K562 (cell line): Measurements from ENCODE around the gene SAPCD1. TPM values are rescaled to one million over a fixed set of nuclear protein-coding genes. Genes with fewer than 3 reads are reported as not detected.

ENCODE experiments used
- ASH1L ChIP-seq: fragments of 450-650 bp; IDR thresholded peaks from 2 replicates; pipeline ENCODE4 v1.6.1; 2018; ENCODE audit warnings: borderline replicate concordance, mild to moderate bottlenecking, low read depth; ENCODE audit not compliant: partially characterized antibody
- FOXP1 ChIP-seq: sonication (generic); formaldehyde crosslinking; IDR thresholded peaks from 2 replicates; pipeline ENCODE4 v1.8.0; 2022; ENCODE audit warnings: mild to moderate bottlenecking, missing genetic modification reagents
- FUS ChIP-seq: fragments of 200-400 bp; formaldehyde crosslinking; optimal IDR thresholded peaks from 2 replicates; pipeline ENCODE3; 2017; ENCODE audit warnings: low read depth, low read length
- HDAC6 ChIP-seq: IDR thresholded peaks from 2 replicates; pipeline ENCODE4 v1.6.1; 2012; ENCODE audit warnings: low read depth, mild to moderate bottlenecking, control low read depth, inconsistent platforms, low read length, moderate library complexity
- SMAD1 ChIP-seq: fragments of 150-350 bp; IDR thresholded peaks from 2 replicates; pipeline ENCODE4 v1.6.1; 2014; ENCODE audit warnings: low read length, low read depth; ENCODE audit not compliant: partially characterized antibody
- TARDBP ChIP-seq: fragments of 450-650 bp; IDR thresholded peaks from 2 replicates; pipeline ENCODE4 v1.6.1; 2016
- TCF3 ChIP-seq: sonication (generic); formaldehyde crosslinking; IDR thresholded peaks from 2 replicates; pipeline ENCODE4 v1.4.0; 2020; ENCODE audit warnings: mild to moderate bottlenecking, missing genetic modification reagents
- TCFL5 ChIP-seq: fragments of 250-450 bp; sonication (Bioruptor Pico); conservative IDR thresholded peaks from 2 replicates; pipeline ENCODE4 v1.6.1; 2021; ENCODE audit warnings: mild to moderate bottlenecking, moderate library complexity, matching md5 sums
- ZNF175 ChIP-seq: fragments of 200-800 bp; sonication (Bioruptor generic); IDR thresholded peaks from 2 replicates; pipeline ENCODE4 v1.6.1; 2016; ENCODE audit warnings: low read depth, mild to moderate bottlenecking, missing genetic modification characterization, missing compliant biosample characterization
- ZNF764 ChIP-seq: fragments of 250-450 bp; sonication (Bioruptor Pico); IDR thresholded peaks from 2 replicates; pipeline ENCODE4 v1.4.0; 2020; ENCODE audit warnings: low read depth, mild to moderate bottlenecking, moderate library complexity
- ZNF780A ChIP-seq: fragments of 250-450 bp; sonication (Bioruptor Pico); IDR thresholded peaks from 2 replicates; pipeline ENCODE4 v1.5.0; 2021; ENCODE audit warnings: mild to moderate bottlenecking
- polyA plus RNA-seq, 8 experiments: library from polyadenylated mRNA; depleted of rRNA in 4 of 8; stranded (reverse) in 5 of 8; unstranded in 3 of 8; fragments of >200 nt; fragmentation: Nextera tagmentation in 2 of 8; fragmentation: Illumina TruSeq in 1 of 8; extraction: Ambion mirVana in 2 of 8; extraction: Trizol in 1 of 8; gene quantifications; 2 replicates each; pipeline versions ENCODE4 v1.2.1 to v1.2.3, GENCODE V29; 2011 to 2014; ENCODE audit warnings: inconsistent platforms in 1 of 8, missing spikeins in 1 of 8
- total RNA-seq, 7 experiments: library from RNA; depleted of rRNA in 6 of 7; stranded (reverse); fragments of >200 nt in 6 of 7; fragmentation: Illumina TruSeq in 2 of 7; extraction: Trizol in 2 of 7; gene quantifications; 2 replicates each; pipeline versions ENCODE4 v1.2.1 to v1.2.3, GENCODE V29; 2011 to 2021; ENCODE audit warnings: low replicate concordance in 1 of 7
- TF ChIP-seq, protein P1 (sequence below): fragments of 450-650 bp; IDR thresholded peaks from 2 replicates; pipeline ENCODE4 v1.6.1; 2016; ENCODE audit warnings: mild to moderate bottlenecking, moderate library complexity
- TF ChIP-seq, protein P2 (sequence below), 2 experiments: fragments of 450-650 bp in 1 of 2; sonication (generic) in 1 of 2; formaldehyde crosslinking in 1 of 2; IDR thresholded peaks in 1 of 2; conservative IDR thresholded peaks in 1 of 2; 2 replicates each; pipeline versions ENCODE4 v1.6.1 to v1.8.1; 2016 to 2023; ENCODE audit warnings: mild to moderate bottlenecking in 2 of 2, moderate library complexity in 2 of 2, inconsistent platforms in 1 of 2, missing genetic modification reagents in 1 of 2
- TF ChIP-seq, protein P3 (sequence below): fragments of 250-450 bp; sonication (Bioruptor Pico); IDR thresholded peaks from 2 replicates; pipeline ENCODE4 v1.5.0; 2021

The SAPCD1 gene
- total and polyA plus RNA-seq, 9 of the 15 experiments (the other 6 are each of a cell fraction or from before 2014, with no cell fraction given), result 2.6 to 30.2 (median 7.4) TPM

DNA sequence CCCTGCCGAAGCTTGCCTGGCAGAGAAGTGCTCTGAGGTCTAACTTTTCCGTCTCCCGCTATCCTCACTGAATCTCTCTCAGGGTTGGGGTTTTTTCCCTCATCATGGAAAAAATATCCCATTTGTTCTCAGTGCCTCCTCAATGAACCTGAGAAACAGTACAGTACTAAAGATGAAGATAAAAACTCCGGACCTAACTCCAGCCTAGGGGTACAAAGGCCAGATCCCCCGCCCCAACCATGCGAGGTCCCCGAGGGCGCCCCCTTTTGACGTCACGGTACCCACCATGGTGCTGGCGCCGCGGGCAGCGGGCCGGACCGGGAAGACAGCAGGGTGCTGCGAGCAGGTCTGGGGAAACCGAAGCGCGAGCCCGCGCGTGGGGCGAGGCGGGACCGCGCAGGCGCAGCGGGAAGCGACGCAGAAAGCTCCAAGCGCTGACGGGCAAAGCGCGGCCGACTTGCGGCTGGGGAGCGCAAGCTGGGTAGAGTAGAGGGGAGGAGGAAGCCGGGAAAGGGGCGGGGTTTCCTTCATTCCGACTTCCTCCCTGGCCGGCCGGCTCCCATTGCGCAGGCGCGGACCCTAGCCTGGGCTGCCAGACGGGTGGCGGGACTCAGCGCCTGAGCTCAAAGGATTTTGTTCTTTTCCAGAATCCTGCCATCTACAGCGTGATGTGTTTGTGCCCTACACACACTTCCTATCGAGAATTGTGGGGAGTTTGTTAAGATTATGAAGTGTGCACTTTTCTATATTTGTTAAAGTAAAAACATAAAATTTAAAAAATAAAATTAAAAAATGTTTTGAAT lies 44.2 kb downstream of the SAPCD1 start, which contains the start of gene LSM2 (continued):
- TF ChIP-seq, protein P1, sequence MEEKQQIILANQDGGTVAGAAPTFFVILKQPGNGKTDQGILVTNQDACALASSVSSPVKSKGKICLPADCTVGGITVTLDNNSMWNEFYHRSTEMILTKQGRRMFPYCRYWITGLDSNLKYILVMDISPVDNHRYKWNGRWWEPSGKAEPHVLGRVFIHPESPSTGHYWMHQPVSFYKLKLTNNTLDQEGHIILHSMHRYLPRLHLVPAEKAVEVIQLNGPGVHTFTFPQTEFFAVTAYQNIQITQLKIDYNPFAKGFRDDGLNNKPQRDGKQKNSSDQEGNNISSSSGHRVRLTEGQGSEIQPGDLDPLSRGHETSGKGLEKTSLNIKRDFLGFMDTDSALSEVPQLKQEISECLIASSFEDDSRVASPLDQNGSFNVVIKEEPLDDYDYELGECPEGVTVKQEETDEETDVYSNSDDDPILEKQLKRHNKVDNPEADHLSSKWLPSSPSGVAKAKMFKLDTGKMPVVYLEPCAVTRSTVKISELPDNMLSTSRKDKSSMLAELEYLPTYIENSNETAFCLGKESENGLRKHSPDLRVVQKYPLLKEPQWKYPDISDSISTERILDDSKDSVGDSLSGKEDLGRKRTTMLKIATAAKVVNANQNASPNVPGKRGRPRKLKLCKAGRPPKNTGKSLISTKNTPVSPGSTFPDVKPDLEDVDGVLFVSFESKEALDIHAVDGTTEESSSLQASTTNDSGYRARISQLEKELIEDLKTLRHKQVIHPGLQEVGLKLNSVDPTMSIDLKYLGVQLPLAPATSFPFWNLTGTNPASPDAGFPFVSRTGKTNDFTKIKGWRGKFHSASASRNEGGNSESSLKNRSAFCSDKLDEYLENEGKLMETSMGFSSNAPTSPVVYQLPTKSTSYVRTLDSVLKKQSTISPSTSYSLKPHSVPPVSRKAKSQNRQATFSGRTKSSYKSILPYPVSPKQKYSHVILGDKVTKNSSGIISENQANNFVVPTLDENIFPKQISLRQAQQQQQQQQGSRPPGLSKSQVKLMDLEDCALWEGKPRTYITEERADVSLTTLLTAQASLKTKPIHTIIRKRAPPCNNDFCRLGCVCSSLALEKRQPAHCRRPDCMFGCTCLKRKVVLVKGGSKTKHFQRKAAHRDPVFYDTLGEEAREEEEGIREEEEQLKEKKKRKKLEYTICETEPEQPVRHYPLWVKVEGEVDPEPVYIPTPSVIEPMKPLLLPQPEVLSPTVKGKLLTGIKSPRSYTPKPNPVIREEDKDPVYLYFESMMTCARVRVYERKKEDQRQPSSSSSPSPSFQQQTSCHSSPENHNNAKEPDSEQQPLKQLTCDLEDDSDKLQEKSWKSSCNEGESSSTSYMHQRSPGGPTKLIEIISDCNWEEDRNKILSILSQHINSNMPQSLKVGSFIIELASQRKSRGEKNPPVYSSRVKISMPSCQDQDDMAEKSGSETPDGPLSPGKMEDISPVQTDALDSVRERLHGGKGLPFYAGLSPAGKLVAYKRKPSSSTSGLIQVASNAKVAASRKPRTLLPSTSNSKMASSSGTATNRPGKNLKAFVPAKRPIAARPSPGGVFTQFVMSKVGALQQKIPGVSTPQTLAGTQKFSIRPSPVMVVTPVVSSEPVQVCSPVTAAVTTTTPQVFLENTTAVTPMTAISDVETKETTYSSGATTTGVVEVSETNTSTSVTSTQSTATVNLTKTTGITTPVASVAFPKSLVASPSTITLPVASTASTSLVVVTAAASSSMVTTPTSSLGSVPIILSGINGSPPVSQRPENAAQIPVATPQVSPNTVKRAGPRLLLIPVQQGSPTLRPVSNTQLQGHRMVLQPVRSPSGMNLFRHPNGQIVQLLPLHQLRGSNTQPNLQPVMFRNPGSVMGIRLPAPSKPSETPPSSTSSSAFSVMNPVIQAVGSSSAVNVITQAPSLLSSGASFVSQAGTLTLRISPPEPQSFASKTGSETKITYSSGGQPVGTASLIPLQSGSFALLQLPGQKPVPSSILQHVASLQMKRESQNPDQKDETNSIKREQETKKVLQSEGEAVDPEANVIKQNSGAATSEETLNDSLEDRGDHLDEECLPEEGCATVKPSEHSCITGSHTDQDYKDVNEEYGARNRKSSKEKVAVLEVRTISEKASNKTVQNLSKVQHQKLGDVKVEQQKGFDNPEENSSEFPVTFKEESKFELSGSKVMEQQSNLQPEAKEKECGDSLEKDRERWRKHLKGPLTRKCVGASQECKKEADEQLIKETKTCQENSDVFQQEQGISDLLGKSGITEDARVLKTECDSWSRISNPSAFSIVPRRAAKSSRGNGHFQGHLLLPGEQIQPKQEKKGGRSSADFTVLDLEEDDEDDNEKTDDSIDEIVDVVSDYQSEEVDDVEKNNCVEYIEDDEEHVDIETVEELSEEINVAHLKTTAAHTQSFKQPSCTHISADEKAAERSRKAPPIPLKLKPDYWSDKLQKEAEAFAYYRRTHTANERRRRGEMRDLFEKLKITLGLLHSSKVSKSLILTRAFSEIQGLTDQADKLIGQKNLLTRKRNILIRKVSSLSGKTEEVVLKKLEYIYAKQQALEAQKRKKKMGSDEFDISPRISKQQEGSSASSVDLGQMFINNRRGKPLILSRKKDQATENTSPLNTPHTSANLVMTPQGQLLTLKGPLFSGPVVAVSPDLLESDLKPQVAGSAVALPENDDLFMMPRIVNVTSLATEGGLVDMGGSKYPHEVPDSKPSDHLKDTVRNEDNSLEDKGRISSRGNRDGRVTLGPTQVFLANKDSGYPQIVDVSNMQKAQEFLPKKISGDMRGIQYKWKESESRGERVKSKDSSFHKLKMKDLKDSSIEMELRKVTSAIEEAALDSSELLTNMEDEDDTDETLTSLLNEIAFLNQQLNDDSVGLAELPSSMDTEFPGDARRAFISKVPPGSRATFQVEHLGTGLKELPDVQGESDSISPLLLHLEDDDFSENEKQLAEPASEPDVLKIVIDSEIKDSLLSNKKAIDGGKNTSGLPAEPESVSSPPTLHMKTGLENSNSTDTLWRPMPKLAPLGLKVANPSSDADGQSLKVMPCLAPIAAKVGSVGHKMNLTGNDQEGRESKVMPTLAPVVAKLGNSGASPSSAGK, result no peak
- TF ChIP-seq, protein P2, sequence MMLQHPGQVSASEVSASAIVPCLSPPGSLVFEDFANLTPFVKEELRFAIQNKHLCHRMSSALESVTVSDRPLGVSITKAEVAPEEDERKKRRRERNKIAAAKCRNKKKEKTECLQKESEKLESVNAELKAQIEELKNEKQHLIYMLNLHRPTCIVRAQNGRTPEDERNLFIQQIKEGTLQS (IDR thresholded peaks at IDR 0.05), result no peak
- TF ChIP-seq, protein P2 (CRISPR knock-in tag; conservative IDR thresholded peaks at IDR 0.05), result peak; percentile 92
- TF ChIP-seq ZNF175 (CRISPR knock-in tag) (peak; percentile 17; the same call in 1 of the 2 replicates), FUS (peak; percentile 56), HDAC6 (no peak), FOXP1 (CRISPR knock-in tag) (peak; percentile 84), SMAD1 (peak; percentile 81), ZNF780A (CRISPR knock-in tag) (no peak), ASH1L (no peak), ZNF764 (CRISPR knock-in tag) (no peak; the same call in 1 of the 2 replicates), TARDBP (peak; percentile 78), TCF3 (CRISPR knock-in tag) (peak; percentile 41), TCFL5 (no peak; the same call in 1 of the 2 replicates)
- TF ChIP-seq, protein P3, sequence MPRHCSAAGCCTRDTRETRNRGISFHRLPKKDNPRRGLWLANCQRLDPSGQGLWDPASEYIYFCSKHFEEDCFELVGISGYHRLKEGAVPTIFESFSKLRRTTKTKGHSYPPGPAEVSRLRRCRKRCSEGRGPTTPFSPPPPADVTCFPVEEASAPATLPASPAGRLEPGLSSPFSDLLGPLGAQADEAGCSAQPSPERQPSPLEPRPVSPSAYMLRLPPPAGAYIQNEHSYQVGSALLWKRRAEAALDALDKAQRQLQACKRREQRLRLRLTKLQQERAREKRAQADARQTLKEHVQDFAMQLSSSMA (CRISPR knock-in tag), result 0 out of 2 replicates have a peak, but pooled peaks have one; percentile 71
